GM13976 (cell line): ENCODE data around the gene RARA.

ENCODE experiments used
- DNase-seq: peaks from one replicate; pipeline ENCODE4 v3.0.0; 2012; ENCODE audit warnings: low spot score
- CTCF ChIP-seq: IDR thresholded peaks from 2 replicates; pipeline ENCODE4 v1.5.1; 2012; ENCODE audit warnings: borderline replicate concordance, mild to moderate bottlenecking; ENCODE audit not compliant: insufficient read depth; ENCODE audit errors: extremely low read depth, missing control alignments, control extremely low read depth
- in situ Hi-C: fragments of 300-500 bp; cut with MboI; formaldehyde crosslinking; loops from one replicate; pipeline ENCODE4 v1.12.0; 2022; ENCODE audit warnings: low sequenced_read_pairs, mixed read lengths, inconsistent platforms; ENCODE audit not compliant: unreplicated experiment

Gene RARA

GRCh38 chr17:40287159-40287493 lies 21.9 kb upstream of the RARA start:
- no peak for DNase-seq
- in situ Hi-C loops: loop anchor here (10.0 kb wide), 2 partner anchors 82 to 272 kb away; partner anchors contain the start of gene CSF3
- TF ChIP-seq CTCF: no peak

- DNase-seq: peak; percentile 98
- no peak for TF ChIP-seq CTCF
- in situ Hi-C loops: loop anchor here (10.0 kb wide), 2 partner anchors 83 to 273 kb away; partner anchors contain the start of gene CSF3
These were observed 21.2 kb upstream of the RARA start, which contains the start of gene CDC6 for GRCh38 chr17:40287494-40288369. Gene CDC6 (plus strand): TSS chr17:40287879. CDS start chr17:40289421, 1,542 bp downstream.

- DNase-seq: peak; percentile 61
- TF ChIP-seq CTCF: peak; percentile 66
- in situ Hi-C loops: loop anchor here (10.0 kb wide), 1 partner anchor 244 kb away; no protein-coding TSS in a partner anchor
These were observed 18.2 kb upstream of the RARA start for GRCh38 chr17:40290629-40291280.

DNA sequence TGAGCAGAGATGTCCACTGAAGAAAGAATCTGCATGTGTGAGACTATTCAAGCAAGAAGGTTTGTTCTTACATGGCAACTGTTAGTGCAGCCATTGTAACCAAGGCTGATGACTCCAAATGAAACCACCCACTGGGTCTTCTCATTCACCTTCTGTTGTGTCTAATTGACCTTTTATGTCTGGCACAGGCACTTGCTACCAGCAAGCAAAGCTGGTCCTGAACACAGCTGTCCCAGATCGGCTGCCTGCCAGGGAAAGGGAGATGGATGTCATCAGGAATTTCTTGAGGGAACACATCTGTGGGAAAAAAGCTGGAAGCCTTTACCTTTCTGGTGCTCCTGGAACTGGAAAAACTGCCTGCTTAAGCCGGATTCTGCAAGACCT lies 17.7 kb upstream of the RARA start:
- TF ChIP-seq CTCF: no peak
- in situ Hi-C loops: loop anchor here (10.0 kb wide), 1 partner anchor 244 kb away; no protein-coding TSS in a partner anchor
- no peak for DNase-seq

- no peak for DNase-seq
- in situ Hi-C loops: loop anchor here (10.0 kb wide), 1 partner anchor 241 kb away; no protein-coding TSS in a partner anchor
- no peak for TF ChIP-seq CTCF
These were observed 15.6 kb upstream of the RARA start for GRCh38 chr17:40293363-40293762.
